Posterior cingulate gyrus (tissue), 11 donors: ENCODE results near the gene CERS6.
A peak's percentile ranks its signal among the peaks of the same experiment; 100 is the strongest.
"Not testable (repeated sequence)": the region's sequence is repeated elsewhere in the genome, so short reads cannot be mapped to it uniquely, and the experiment has no call there.

Experiments used
- DNase-seq, 10 donors: peaks; one replicate each; pipeline versions ENCODE4 v3.0.0 to v3.0.0-alpha.2; 2020 to 2021; ENCODE audit warnings: mixed read lengths in 3 of 10
- intact Hi-C: fragments of 100-400 bp; cut with DNase I; formaldehyde crosslinking; loops from one replicate; pipeline ENCODE4 v1.15.1; 2023

CERS6 gene

DNA sequence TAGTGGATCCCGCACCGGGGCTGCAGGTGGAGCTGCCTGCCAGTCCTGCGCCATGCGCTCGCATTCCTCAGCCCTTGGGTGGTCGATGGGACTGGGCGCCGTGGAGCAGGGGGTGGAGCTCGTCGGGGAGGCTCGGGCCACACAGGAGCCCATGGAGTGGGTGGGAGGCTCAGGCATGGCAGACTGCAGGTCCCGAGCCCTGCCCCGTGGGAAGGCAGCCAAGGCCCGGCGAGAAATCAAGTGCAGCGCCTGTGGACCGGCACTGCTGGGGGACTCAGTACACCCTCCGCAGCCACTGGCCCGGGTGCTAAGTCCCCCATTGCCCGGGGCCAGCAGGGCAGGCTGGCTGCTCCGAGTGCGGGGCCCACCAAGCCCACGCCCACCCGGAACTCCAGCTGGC is 201.3 kb downstream of the CERS6 start:
- peak in 2 of 10 donors; percentile 59 to 73 for DNase-seq

DNA sequence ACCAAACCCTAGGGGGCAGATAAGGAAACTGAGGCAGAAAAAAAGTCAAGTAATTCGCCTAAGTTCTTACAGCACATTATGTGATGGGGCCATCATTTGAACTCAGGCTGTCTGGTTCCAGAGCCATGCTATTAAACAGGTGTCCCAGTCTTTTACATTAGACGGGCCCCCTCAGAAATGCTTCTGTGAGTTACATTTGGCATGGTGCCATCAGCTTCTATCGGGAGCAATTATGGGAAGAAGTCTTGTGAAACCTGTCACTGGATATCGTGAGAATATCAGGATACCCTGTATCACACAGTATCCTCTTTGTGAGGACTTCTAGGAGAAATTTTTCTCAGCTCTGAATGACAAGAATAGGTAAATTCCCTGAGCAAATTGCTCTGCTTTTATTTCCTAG is 202.6 kb downstream of the CERS6 start:
- DNase-seq: no peak
- intact Hi-C loops: no loop called here

More for the DNA sequence above, 201.3 kb downstream of the CERS6 start:
- intact Hi-C loops: not testable (repeated sequence)

DNA sequence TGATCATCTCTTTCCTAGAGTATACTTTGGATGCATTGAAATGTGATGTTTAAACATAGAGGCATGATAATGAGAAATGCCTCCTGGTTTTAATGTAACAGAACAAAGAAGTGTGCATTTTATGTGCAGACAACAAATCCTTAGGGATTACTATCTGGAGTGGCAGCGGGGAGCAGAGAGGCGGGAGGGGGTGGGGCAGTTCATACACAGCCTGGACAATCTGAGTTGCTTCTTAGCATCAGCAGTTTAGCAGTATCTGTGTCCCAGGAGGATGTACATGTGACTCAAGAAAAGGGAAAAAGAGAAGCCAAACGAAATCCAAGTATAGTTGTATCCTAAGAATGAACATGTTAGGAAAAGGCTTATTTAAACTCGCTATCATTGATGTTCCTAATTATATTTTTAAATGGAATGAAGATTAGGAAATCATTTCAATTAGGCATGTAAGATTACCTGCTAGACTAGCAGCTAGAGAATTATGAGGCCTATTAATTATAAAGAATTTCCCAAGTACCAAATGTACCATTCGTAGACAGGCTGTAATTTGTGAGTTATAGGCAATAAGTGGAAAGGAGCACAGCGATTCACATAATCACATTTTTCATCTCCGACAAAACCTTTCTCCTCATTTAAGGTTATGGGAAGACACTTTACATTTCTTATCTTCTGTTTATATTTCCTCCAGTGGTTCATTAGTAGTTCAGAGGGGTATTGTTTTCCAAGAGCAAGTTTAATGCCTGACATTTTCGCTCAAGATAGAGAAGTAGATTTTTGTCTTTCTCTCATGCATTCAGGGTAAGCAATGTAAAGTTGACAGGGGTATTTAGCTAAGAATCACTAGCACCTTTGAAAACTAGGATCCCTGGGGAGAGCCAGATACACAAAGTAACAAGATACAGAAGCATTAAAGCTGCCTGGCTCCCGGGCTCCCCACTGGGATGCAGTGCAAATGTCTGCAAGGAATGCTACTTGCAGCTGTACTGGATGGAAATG is 205.1 kb downstream of the CERS6 start:
- peak in 1 of 10 donors; percentile 61 for DNase-seq
- intact Hi-C loops: no loop called here

- no peak for DNase-seq
- intact Hi-C loops: no loop called here
These were observed 205.8 kb downstream of the CERS6 start for GRCh38 chr2:168661863-168662256.

GRCh38 chr2:168662651-168663208 is 206.7 kb downstream of the CERS6 start:
- intact Hi-C loops: no loop called here
- DNase-seq: no peak

DNA sequence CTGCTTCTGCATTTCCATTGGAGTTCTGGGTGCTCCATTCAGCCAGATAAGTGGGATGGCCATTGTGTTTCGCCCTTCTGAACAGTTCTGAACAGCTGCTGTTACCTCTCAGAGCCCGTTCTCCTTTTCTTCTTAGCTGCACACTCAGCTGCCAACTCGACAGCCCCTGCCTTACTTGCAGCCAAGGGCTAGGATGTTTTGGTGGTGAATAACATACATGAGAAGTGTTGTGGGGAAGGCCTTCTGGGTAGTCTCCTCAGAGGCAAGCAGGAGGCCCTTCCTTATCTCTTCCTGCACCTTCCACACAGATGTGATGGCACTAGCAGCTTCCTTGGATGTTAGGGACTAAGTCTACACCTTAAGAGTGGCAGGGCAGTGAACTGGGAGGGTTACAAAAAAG is 207.9 kb downstream of the CERS6 start:
- DNase-seq: no peak
- intact Hi-C loops: no loop called here

DNA sequence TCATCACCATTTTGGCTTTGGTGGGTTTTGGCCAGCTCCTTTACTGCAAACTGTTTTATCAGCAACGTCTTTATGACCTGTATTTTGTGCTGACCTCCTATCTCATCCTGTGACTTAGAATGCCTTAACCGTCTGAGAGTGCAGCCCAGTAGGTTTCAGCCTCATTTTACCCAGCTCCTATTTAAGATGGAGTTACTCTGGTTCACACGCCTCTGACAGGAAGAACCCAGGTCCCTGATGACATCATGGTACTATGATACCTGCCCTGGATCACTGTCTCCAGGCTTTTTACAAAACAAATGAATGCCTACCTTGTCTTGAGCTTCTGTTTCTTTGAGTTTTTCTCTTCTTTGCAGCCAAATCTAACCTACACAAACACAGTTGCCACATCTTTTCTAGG is 208.6 kb downstream of the CERS6 start:
- intact Hi-C loops, DNase-seq: not testable (repeated sequence)

DNA sequence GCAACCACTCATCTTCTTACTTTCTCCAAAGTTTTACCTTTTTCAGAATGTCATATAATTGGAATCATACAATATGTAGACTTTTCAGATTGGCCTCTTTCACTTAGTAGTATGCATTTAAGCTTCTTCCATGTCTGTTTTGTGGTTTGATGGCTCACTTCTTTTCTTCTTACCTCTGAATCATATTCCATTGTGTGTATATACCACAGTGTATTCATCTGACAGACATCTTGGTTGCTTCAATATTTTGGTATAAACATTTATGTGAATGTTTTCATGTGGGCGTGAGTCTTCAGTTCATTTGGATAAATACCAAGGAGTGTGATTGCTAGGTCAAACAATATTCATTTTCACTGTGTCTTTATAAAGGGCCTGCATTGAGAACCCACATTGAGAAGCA is 210.3 kb downstream of the CERS6 start:
- intact Hi-C loops: no loop called here

GRCh38 chr2:168667156-168667555 is 211.1 kb downstream of the CERS6 start:
- intact Hi-C loops: no loop called here
- no peak for DNase-seq

More for the DNA sequence above, 210.3 kb downstream of the CERS6 start:
- no peak for DNase-seq

DNA sequence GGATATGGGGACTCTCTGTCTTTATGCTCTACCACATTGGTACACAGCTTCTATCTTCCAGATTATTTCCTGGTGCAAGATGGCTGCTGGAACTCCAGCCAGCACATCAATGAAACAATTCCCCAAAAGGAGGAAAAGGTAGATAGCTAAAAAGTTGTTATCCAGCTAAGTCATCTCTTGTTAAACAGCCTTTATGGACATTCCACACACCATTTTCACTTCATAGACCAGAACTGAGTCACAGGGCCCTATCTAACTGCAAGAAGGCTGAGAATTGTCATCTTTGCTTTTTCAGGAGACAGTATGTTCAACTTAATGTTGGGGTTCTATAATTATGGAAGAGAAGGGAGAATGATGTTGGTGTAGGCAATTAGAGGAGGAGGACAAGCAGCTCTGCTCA is 213.1 kb downstream of the CERS6 start:
- intact Hi-C loops: no loop called here
- DNase-seq: no peak

GRCh38 chr2:168670478-168670877 is 214.4 kb downstream of the CERS6 start:
- DNase-seq: no peak
- intact Hi-C loops: no loop called here

- no peak for DNase-seq
- intact Hi-C loops: no loop called here
These were observed 215.9 kb downstream of the CERS6 start for GRCh38 chr2:168671932-168672331.

GRCh38 chr2:168673265-168674189 is 217.5 kb downstream of the CERS6 start:
- intact Hi-C loops: no loop called here
- DNase-seq: no peak

DNA sequence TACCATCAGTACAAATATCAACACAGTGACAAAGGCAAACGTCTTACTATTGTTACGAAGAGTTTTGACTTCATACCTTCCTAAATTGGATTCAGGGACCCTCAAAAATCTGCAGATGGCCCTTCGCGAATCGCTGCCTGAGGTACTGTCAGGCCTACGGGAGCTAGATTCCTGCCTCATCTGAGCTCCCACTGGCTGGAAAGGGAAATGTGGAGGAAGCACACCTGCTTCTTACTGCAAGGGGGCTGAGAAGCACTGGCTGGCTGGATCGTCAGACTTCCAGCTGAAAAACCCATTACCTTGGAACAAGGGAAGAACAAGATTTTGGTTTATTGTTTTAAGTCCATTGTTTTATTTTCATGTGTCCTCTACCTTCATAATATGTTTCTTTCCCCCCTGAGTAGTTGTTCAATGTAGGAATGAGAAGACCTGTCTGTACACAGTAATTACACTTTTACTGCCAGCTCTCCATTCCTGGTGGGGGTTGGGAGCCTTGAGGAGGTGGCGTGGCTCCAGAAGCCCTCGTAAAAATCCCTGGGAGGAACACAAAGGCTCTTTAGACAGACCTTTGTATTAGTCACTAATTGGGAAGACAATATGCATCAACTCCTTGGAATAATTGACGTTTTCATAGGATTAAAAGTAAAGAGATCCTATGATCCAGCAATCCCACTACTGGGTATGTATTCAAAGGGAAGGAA is 222.2 kb downstream of the CERS6 start:
- intact Hi-C loops: no loop called here
- no peak for DNase-seq

DNA sequence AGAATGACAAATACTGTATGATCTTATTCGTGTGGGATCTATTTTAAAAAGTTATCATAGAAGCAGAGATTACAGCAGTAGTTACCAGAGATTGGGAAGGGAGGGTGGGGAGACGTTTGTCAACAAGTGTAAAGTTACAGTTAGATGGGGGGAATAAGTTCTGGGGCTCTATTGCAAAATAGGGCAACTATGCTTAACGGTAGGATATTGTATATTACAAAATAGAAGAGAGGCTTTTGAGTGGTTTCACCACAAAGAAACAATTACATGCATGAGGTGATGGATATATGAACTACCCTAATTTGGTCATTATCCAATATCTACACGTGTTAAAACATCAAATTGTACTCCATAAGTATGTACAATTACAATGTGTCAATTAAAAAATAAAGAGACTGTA is 223.0 kb downstream of the CERS6 start:
- intact Hi-C loops: no loop called here

GRCh38 chr2:168679741-168680310 is 223.8 kb downstream of the CERS6 start:
- intact Hi-C loops: no loop called here
- no peak for DNase-seq

More for the DNA sequence above, 223.0 kb downstream of the CERS6 start:
- DNase-seq: no peak

DNA sequence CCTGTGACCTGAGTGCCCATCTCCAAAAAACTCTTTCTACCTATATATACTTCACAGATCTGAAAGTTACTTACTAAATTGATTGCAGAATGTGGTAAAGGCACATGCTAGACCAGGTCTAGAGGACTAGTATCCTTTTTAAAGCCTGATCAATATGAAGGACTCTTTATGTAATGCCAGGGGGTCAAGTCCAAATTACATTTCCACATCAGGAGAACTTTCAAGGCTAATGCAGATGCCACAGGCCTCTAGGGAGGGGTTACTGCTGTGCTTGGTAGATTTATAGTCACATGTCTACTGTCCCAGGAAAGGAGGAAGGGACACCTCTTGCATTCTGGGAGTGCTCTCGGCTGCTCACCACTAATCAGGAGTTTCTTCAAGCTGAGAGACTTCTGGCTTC is 227.9 kb downstream of the CERS6 start:
- intact Hi-C loops: no loop called here
- no peak for DNase-seq

- intact Hi-C loops: loop anchor here (5.0 kb wide), 1 partner anchor 338 kb away; no protein-coding TSS in a partner anchor
These were observed 229.0 kb downstream of the CERS6 start for GRCh38 chr2:168684921-168685599.

More at GRCh38 chr2:168684921-168685599, 229.0 kb downstream of the CERS6 start:
- no peak for DNase-seq
